H4 (cell line): ENCODE data around the gene PRKX. TPM values are rescaled to one million over a fixed set of nuclear protein-coding genes. Genes with fewer than 3 reads are reported as not detected.
"Not testable (repeated sequence)": the region's sequence is repeated elsewhere in the genome, so short reads cannot be mapped to it uniquely, and the experiment has no call there.

Experiments
- DNase-seq: peaks from one replicate; pipeline ENCODE4 v3.0.0-alpha.2; 2015; ENCODE audit warnings: low spot score
- total RNA-seq: library from RNA; depleted of rRNA; stranded (reverse); fragments of >200 nt; shearing (Covaris generic); gene quantifications from 2 replicates; pipeline ENCODE4 v1.2.3, GENCODE V29; 2014

Gene PRKX
- total RNA-seq, 1 experiment from 2014 or later: 20.4 TPM

- no peak for DNase-seq
Observed at GRCh38 chrX:3653111-3653510, 60.3 kb downstream of the PRKX start.

GRCh38 chrX:3651277-3651676 lies 62.2 kb downstream of the PRKX start:
- no peak for DNase-seq

GRCh38 chrX:3648084-3648483 lies 65.4 kb downstream of the PRKX start:
- no peak for DNase-seq

GRCh38 chrX:3639858-3640631 lies 73.4 kb downstream of the PRKX start:
- DNase-seq: not testable (repeated sequence)

- no peak for DNase-seq
Observed at GRCh38 chrX:3639236-3639635, 74.2 kb downstream of the PRKX start.

GRCh38 chrX:3638280-3638873 lies 75.1 kb downstream of the PRKX start:
- DNase-seq: peak; percentile 12

- no peak for DNase-seq
Observed at GRCh38 chrX:3636803-3637202, 76.6 kb downstream of the PRKX start.

- DNase-seq: no peak
Observed at GRCh38 chrX:3631196-3631595, 82.3 kb downstream of the PRKX start.

- DNase-seq: no peak
Observed at GRCh38 chrX:3627594-3627993, 85.9 kb downstream of the PRKX start.

- DNase-seq: no peak
Observed at GRCh38 chrX:3621414-3621813, 92.0 kb downstream of the PRKX start.

- not testable (repeated sequence) for DNase-seq
Observed at GRCh38 chrX:3611744-3612143, 101.7 kb downstream of the PRKX start.

- no peak for DNase-seq
Observed at GRCh38 chrX:3609810-3610209, 103.6 kb downstream of the PRKX start.

- no peak for DNase-seq
Observed at GRCh38 chrX:3603026-3603661, 110.3 kb downstream of the PRKX start.

GRCh38 chrX:3599802-3600430 lies 113.5 kb downstream of the PRKX start:
- no peak for DNase-seq

GRCh38 chrX:3598709-3599108 lies 114.7 kb downstream of the PRKX start:
- DNase-seq: no peak

GRCh38 chrX:3598046-3598605 lies 115.3 kb downstream of the PRKX start:
- DNase-seq: no peak

GRCh38 chrX:3592184-3592583 lies 121.3 kb downstream of the PRKX start:
- DNase-seq: no peak

- DNase-seq: no peak
Observed at GRCh38 chrX:3589474-3589873, 124.0 kb downstream of the PRKX start.

GRCh38 chrX:3585719-3586118 lies 127.7 kb downstream of the PRKX start:
- DNase-seq: no peak

- DNase-seq: no peak
Observed at GRCh38 chrX:3584415-3584996, 128.9 kb downstream of the PRKX start.

- no peak for DNase-seq
Observed at GRCh38 chrX:3582451-3582850, 131.0 kb downstream of the PRKX start.

GRCh38 chrX:3581609-3582108 lies 131.8 kb downstream of the PRKX start:
- no peak for DNase-seq
